Peyer's patch (tissue), 4 donors: Measurements from ENCODE around the gene BCL2L2.

Experiments used
- CTCF ChIP-seq, 6 experiments: fragments of 450-650 bp in 4 of 6; fragments of 200-600 bp in 2 of 6; sonication (generic) in 1 of 6; IDR thresholded peaks; one replicate each; pipeline ENCODE4 v1.5.1; 2017 to 2019; ENCODE audit warnings: antibody characterized with exemption in 6 of 6, mild to moderate bottlenecking in 3 of 6, moderate library complexity in 1 of 6
- POLR2A ChIP-seq, 2 donors: fragments of 450-650 bp; IDR thresholded peaks; one replicate each; pipeline ENCODE4 v1.5.1; 2017; ENCODE audit warnings: antibody characterized with exemption in 2 of 2, mild to moderate bottlenecking in 2 of 2, moderate library complexity in 2 of 2

DNA sequence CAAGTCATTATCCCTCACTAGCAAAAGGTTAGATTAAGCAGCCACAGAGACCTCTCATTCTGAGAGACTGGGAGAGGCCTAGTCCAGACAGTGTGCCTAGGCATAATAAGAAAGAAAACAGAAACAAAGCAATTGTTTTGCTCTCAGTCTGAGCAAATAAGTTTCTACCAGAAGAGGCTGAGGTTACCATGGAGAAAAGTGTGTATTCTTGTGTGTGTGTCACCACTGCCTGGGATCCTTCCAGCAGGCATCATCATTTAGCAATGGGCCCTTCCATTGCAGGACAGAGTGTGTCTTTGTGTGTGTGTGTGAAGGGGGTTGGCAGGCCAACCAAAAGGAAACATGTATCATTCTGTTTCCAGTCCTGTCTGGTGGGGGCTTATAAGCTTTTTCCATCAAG, 54.7 kb downstream of the BCL2L2 start:
- no peak for TF ChIP-seq POLR2A (IDR thresholded peaks at IDR 0.05)
- TF ChIP-seq CTCF (IDR thresholded peaks at IDR 0.05) = no peak
